Suppressor macrophage treated with lipopolysaccharide for 4 hours (primary cell): ENCODE results near the gene PM20D2.
"Not testable (repeated sequence)": the region's sequence is repeated elsewhere in the genome, so short reads cannot be mapped to it uniquely, and the experiment has no call there.

Source experiments
- DNase-seq: peaks from one replicate; pipeline ENCODE4 v3.0.0-alpha.2; 2020

Gene PM20D2

DNA sequence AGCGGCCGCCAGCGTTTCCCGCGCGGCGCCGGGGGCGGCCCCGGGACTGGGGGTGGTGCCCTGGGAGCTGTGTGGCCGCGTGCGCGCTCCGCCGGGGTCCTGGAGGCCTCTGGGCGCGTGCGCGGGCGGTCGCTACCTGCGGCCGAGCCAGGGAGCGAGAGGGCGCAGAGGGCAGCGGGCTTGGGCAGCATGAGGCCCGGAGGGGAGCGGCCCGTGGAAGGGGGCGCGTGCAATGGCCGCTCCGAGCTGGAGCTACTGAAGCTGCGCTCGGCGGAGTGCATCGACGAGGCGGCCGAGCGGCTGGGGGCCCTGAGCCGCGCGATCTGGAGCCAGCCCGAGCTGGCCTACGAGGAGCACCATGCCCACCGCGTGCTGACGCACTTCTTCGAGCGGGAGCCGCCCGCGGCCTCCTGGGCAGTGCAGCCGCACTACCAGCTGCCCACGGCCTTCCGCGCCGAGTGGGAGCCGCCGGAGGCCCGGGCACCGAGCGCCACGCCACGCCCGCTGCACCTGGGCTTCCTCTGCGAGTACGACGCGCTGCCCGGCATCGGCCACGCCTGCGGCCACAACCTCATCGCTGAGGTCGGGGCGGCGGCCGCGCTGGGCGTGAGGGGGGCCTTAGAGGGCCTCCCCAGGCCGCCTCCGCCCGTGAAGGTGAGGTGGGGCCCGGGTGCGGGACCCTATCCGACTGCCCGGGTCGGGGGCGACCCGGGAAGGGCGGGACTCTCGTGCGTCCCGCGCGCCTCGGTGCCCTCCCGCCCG, at the start of gene PM20D2:
Gene PM20D2, plus strand, starts transcription at position 100 of the 762 bp plus-strand sequence. Its CDS starts 90 bp downstream, at position 190.
- DNase-seq, result peak; percentile 51

- DNase-seq, result no peak
Observed at GRCh38 chr6:89098461-89098860, 47.4 kb upstream of the PM20D2 start.

DNA sequence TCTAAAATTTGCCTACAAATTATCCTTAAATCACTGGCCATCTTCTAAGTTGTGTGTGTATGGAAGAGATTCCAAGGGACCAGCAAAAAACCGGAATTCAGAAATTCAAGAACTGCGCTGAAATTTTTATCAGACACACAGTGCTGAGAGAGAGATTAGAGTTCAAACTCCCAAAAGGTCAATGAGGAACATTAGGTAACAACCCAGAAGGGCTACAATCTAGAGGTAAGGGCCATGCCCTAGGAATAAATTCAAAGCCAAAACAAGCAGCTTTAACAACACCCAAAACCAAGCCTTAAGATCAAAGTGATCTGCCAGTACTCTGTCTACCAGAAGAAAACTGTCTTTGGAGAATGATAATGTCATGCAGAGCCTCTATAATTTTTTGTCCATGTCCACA, 45.7 kb upstream of the PM20D2 start:
- no peak for DNase-seq

DNA sequence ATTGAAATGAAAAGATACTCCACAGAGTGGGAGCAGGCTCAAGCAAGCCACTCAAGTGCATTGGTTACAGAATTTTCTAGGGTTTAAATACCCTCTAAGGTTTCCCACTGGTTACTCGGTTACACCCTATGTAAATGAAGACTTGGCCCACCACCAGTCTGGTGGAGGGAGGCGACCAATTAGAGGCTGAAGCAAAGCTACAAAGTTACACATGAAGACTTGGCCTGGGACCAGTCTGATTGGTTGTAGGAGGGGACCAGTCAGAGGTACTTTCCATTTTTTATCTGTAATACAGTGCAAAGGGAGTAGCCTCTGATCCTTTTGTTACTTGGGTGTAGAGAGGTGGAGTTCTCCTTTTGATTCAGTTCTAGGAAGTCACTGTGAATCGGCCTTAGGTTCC, 35.6 kb upstream of the PM20D2 start:
- no peak for DNase-seq

GRCh38 chr6:89111933-89112332, 33.9 kb upstream of the PM20D2 start:
- DNase-seq, result no peak

DNA sequence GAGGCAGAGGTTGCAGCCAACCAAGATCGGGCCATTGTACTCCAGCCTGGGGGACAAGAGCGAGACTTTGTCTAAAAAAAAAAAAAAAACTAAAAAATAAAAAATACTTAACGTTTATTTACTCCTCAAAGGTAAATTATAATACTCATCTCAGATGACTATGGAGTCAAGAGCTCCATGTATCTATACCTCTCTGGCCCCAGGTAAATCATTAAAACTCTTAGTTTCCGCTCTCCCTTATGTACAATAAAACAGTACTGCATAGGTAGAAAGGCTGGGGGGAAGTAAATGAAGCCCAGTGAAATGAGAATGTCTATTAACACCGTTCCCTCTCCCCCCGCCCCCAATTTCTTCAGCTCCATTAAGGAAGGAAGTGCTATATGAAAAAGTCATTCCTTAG, 29.2 kb upstream of the PM20D2 start:
- DNase-seq, result no peak

- peak; percentile 66 for DNase-seq
Observed at GRCh38 chr6:89117211-89118108, 28.4 kb upstream of the PM20D2 start, which contains the start of gene SRSF12. TSS of gene SRSF12 (minus strand) at chr6:89118071. CDS start at chr6:89117887, 184 bp downstream.

DNA sequence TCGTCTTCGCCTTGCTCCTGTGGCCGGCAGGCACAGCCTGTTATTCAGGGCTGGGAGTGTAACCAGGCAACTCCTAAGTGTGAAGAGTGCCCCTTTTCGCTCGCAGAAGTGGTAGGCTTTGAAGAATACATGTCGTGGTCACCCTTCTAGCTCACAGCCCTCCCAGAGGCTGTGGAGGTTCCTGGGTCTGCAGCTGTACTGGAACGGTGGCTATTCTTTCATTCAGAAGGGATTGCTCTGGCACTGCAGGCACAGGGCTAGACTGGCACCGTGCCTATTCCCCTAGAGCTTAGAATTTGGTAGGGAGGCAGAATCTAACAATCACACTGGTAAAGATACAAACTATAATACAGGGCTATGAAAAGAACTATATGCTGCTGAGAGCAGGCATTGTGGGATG, 26.9 kb upstream of the PM20D2 start:
- DNase-seq, result no peak

- no peak for DNase-seq
Observed at GRCh38 chr6:89120371-89120770, 25.5 kb upstream of the PM20D2 start.

DNA sequence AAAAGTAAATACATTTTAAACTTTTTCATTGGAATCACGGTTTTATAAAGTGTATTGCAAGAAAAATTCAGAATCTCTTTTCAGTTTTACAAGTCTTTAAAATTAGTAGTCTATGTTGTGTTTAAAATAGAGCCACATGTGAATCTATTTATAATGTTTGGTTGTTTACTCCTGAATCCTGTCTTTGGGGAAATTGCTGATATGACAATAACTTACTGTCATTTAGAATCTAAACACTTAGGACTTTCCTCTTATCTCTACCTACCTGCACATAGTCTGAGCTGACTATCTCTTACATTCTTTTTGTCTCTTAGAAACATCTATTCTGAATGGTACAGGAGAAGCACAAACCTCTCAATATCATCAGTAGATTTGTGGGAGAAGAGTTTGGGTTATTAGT, 23.9 kb upstream of the PM20D2 start:
- no peak for DNase-seq

DNA sequence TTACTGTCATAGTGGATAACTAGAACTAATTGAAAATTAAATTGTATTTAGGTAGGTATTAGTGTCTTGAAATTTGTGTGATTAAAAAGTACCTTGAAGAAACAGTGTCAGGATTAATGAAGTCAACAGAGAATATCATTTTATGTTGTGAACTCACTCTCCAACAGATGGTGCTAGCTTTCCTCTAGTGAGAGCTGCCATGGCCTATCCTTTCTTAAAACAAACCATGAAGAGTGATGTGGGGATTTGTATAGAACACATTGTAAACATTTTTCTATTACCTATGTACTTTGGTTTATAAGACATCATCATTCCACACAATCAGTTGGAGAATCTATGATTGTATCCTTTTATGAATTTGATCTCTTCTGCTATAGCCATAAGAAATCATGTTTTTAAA, 23.2 kb upstream of the PM20D2 start:
- DNase-seq, result peak; percentile 35

DNA sequence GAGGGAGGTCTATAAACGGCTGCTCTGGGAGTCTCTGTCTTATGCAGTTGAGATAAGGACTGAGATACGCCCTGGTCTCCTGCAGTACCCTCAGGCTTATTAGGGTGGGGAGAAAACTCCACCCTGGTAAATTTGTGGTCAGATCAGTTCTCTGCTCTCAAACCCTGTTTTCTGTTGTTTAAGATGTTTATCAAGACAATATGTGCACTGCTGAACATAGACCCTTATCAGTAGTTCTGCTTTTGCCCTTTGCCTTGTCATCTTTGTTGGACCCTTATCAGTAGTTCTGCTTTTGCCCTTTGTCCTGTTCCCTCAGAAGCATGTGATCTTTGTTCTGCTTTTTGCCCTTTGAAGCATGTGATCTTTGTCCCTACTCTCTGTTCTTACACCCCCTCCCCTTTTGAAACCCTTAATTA, 17.6 kb upstream of the PM20D2 start:
- not testable (repeated sequence) for DNase-seq

DNA sequence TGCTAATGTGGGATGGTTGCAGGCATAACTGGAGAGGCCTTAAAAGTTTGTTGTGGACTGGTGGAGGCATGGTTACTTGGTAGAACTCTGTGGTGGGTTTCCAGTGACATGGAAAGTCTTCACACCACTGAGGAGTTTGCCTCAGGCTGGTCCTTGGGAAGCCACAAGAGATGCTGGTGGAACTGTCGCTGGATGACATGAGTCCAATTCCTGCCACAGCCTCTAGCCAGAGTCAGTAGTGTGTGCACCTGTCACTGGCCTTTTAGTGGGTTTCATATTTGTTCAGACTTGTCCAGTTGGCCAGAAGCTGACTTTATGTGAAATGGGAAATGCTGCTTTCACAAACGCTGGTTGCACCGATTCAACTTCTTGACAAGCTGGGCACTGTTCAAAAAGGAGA, 14.3 kb upstream of the PM20D2 start:
- DNase-seq, result no peak

- DNase-seq, result peak; percentile 55
Observed at GRCh38 chr6:89132057-89132456, 13.8 kb upstream of the PM20D2 start.

- no peak for DNase-seq
Observed at GRCh38 chr6:89133981-89134380, 11.9 kb upstream of the PM20D2 start.

DNA sequence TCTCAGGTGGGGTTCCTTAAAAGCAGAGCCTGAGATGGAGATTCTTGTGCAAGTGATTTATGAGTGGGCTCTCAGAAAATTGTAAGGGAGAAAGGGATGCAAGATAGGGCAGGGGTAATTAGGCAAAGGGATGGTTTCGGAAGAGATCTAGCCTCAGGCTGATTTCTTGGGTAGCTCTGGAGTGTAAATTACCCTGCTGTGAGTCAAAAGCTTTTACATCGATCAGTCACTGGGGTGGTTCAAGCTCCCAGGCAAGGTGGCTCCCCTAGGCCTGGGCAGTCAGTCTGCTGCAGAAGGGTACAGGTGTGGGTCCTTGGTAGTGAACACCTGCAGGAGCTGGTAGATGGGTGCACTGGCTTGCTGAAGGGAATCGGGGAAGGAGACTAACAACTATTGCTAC, 11.1 kb upstream of the PM20D2 start:
- no peak for DNase-seq

DNA sequence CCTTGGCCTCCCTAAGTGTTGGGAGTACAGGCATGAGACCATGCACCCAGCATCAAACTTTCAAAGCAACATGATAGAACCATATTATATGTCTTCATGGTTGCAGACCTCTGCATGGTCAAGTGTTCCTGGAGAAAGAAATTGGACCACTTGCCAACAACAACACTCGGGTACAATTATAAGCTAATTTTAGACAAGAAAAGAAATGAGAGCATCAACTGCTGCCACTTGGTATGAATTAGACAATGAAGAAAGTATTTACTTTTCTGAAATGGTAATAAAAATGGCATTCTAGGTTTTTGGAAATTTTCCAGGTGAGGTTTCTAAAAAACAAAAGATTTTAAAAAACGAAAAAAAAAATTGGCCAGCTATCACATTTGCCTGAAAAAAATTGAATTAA, 7.7 kb upstream of the PM20D2 start:
- DNase-seq, result no peak

DNA sequence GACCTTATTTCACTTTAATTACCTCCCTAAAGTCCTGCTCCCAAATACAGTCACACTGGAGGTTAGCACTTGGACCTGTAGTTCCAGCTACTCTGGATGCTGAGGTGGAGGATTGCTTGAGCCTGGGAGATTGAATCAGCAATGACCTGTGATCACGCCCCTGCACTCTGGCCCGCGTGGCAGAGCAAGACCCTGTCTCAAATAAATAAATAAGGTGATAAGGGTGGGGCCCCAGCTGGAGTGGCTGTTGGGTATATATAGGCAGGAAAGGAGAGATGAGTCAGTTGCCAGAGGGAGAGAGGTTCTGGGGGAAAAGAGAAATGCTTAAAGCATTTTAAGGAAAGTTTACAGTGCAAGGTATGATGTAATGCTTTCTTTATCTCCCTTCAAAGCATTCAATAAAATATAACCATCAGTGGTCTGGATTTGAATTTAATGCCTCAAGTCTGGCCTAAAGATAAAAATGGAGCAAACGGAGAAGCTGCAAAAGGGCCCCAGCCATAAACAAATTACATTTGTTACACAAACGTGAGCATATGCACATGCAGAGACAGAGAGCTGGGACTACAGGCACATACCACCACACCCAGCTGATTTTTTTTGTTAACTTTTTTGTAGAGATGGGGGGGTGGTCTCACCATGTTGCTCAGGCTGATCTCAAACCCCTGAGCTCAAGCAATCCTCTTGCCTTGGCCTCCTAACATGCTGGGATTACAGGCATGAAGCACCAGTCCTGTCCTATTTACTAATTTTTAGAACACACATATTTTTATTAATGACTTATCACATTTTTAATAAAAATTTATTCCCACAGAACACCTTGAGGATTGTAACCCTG, 6.1 kb upstream of the PM20D2 start:
- DNase-seq, result no peak

- no peak for DNase-seq
Observed at GRCh38 chr6:89140347-89141156, 5.3 kb upstream of the PM20D2 start.

DNA sequence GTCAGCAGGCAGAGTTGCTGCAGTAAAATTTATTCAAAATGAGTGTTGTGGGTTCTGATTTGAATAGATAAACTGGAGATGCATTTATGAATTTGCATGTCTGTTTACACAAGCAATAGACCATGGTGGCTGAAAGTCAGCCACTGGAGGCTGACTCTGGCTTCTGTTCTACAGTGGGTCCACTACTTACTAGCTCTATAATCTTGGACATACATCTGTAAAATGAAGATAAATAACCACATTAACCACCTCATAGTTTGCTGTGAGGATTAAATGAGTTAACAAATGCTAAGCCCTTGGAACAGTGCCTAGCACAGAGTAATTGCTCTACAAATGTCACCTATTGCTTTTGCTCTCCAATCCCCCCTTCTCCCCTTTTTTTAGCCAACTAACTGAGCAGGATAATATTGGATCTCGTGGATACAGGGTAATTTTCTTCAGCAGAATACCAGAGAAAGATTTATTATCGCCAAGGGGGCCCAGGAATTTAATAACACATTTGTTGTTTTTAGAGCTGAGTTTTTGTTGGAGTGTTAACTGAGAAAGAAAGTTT, 1.4 kb upstream of the PM20D2 start:
- DNase-seq, result no peak

GRCh38 chr6:89145091-89145955, 532 bp upstream of the PM20D2 start:
- peak; percentile 43 for DNase-seq
